Left cardiac atrium (tissue), 4 donors: ENCODE measurements around the gene SUSD1. TPM values are rescaled to one million over a fixed set of nuclear protein-coding genes. Genes with fewer than 3 reads are reported as not detected.

ENCODE experiments used
- ATAC-seq, 2 donors: fragments of 200-7000 bp; cut with Tn5 transposase; one replicate each; pipeline ENCODE4 v1.9.1; 2020; ENCODE audit warnings: mild to moderate bottlenecking in 2 of 2, moderate library complexity in 2 of 2
- DNase-seq: peaks from one replicate; pipeline ENCODE4 v3.0.0-alpha.2; 2020
- intact Hi-C, 2 donors: fragments of 100-400 bp; cut with DNase I; formaldehyde crosslinking; loops; one replicate each; pipeline versions ENCODE4 v1.14.1 to v1.15.1; 2022 to 2023
- total RNA-seq, 2 donors: library from RNA; stranded (reverse); fragmentation: NEBNext Ultra II Directional; extraction: Animal tissue kit (Norgen Biotek cat#: 25700); gene quantifications; one replicate each; pipeline ENCODE4 v1.2.1, GENCODE V29; 2021
- donor health status: DM: no; HTN: yes; CAD: no.
- donor health status: DM: no; HTN: yes; CAD: no; lungs with severe emphysema.
- donor health status: DM: yes; HTN: yes; CAD: no.
- donor health status: Dilated cardiomyopathy.

SUSD1 gene
- total RNA-seq, 2 donors from 2014 or later, result 9.4 to 13.7 TPM

- DNase-seq, result no peak
- intact Hi-C loops, result loop anchor here in 1 of 2 donors (10.0 kb wide), 1 partner anchor 132 kb away; no protein-coding TSS in a partner anchor
- ATAC-seq, result no peak
These were observed 118.1 kb downstream of the SUSD1 start for GRCh38 chr9:112056996-112057395.

- no peak for DNase-seq
- ATAC-seq, result no peak
- intact Hi-C loops, result loop anchor here in 1 of 2 donors (10.0 kb wide), 1 partner anchor 130 kb away; no protein-coding TSS in a partner anchor
These were observed 120.2 kb downstream of the SUSD1 start for GRCh38 chr9:112054916-112055315.

- DNase-seq (no peak), ATAC-seq (no peak)
- intact Hi-C loops, result loop anchor here in 1 of 2 donors (10.0 kb wide), 1 partner anchor 127 kb away; no protein-coding TSS in a partner anchor
These were observed 123.3 kb downstream of the SUSD1 start for GRCh38 chr9:112051812-112052211.

- DNase-seq (peak; percentile 45), ATAC-seq (peak; percentile 71 to 75)
- intact Hi-C loops, result loop anchor here in 1 of 2 donors (10.0 kb wide), 1 partner anchor 126 kb away; no protein-coding TSS in a partner anchor
These were observed 124.3 kb downstream of the SUSD1 start for GRCh38 chr9:112050544-112051475.

- DNase-seq (no peak), ATAC-seq (peak; percentile 30 to 44)
- intact Hi-C loops, result loop anchor here in 1 of 2 donors (10.0 kb wide), 1 partner anchor 125 kb away; no protein-coding TSS in a partner anchor
These were observed 125.1 kb downstream of the SUSD1 start for GRCh38 chr9:112049811-112050516.

GRCh38 chr9:112048924-112049691 lies 126.0 kb downstream of the SUSD1 start:
- intact Hi-C loops, result no loop called here
- no peak for DNase-seq
- ATAC-seq, result peak; percentile 55 to 60

GRCh38 chr9:112047538-112048066 lies 127.5 kb downstream of the SUSD1 start:
- ATAC-seq (no peak), DNase-seq (no peak)
- intact Hi-C loops, result no loop called here

GRCh38 chr9:112046181-112046580 lies 128.9 kb downstream of the SUSD1 start:
- DNase-seq (no peak), ATAC-seq (no peak)
- intact Hi-C loops, result no loop called here

GRCh38 chr9:112044881-112045280 lies 130.2 kb downstream of the SUSD1 start:
- intact Hi-C loops, result no loop called here
- DNase-seq (no peak), ATAC-seq (no peak)

GRCh38 chr9:112044186-112044585 lies 130.9 kb downstream of the SUSD1 start:
- no peak for ATAC-seq
- intact Hi-C loops, result no loop called here

GRCh38 chr9:112043423-112043822 lies 131.7 kb downstream of the SUSD1 start:
- intact Hi-C loops, result no loop called here
- DNase-seq, result no peak

More at GRCh38 chr9:112044186-112044585, 130.9 kb downstream of the SUSD1 start:
- no peak for DNase-seq

GRCh38 chr9:112042769-112043168 lies 132.3 kb downstream of the SUSD1 start:
- ATAC-seq, result no peak

More at GRCh38 chr9:112043423-112043822, 131.7 kb downstream of the SUSD1 start:
- no peak for ATAC-seq

GRCh38 chr9:112042244-112042638 lies 132.9 kb downstream of the SUSD1 start:
- DNase-seq (no peak), ATAC-seq (no peak)
- intact Hi-C loops, result no loop called here

More at GRCh38 chr9:112042769-112043168, 132.3 kb downstream of the SUSD1 start:
- intact Hi-C loops, result no loop called here
- DNase-seq, result no peak

GRCh38 chr9:112041536-112042243 lies 133.4 kb downstream of the SUSD1 start:
- intact Hi-C loops, result no loop called here
- no peak for DNase-seq
- peak; percentile 77 to 96 for ATAC-seq

- DNase-seq (no peak), ATAC-seq (no peak)
- intact Hi-C loops, result no loop called here
These were observed 133.9 kb downstream of the SUSD1 start for GRCh38 chr9:112041199-112041535.

- intact Hi-C loops, result no loop called here
- DNase-seq (no peak), ATAC-seq (no peak)
These were observed 137.1 kb downstream of the SUSD1 start for GRCh38 chr9:112038017-112038408.

- DNase-seq (no peak), ATAC-seq (no peak)
- intact Hi-C loops, result no loop called here
These were observed 137.6 kb downstream of the SUSD1 start for GRCh38 chr9:112037281-112038016.
